ENCODE measurements around the gene IL37.
"Not testable (repeated sequence)": the region's sequence is repeated elsewhere in the genome, so short reads cannot be mapped to it uniquely, and the experiment has no call there.

IL37 gene

GRCh38 chr2:112919086-112919485, 8.1 kb downstream of the IL37 start:
- in situ Hi-C loops (cut with HindIII; ENCODE audit: low sequenced_read_pairs): no loop called here

- in situ Hi-C loops (cut with HindIII; ENCODE audit: low sequenced_read_pairs): no loop called here
Measured at GRCh38 chr2:112920923-112921532, 10.1 kb downstream of the IL37 start.

GRCh38 chr2:112921982-112922381, 11.0 kb downstream of the IL37 start:
- in situ Hi-C loops (cut with HindIII; ENCODE audit: low sequenced_read_pairs): no loop called here

GRCh38 chr2:112923237-112923966, 12.4 kb downstream of the IL37 start:
- in situ Hi-C loops (cut with HindIII; ENCODE audit: low sequenced_read_pairs): no loop called here

GRCh38 chr2:112923967-112924338, 13.0 kb downstream of the IL37 start:
- in situ Hi-C loops (cut with HindIII; ENCODE audit: low sequenced_read_pairs): no loop called here

GRCh38 chr2:112924360-112924759, 13.4 kb downstream of the IL37 start:
- in situ Hi-C loops (cut with HindIII; ENCODE audit: low sequenced_read_pairs): no loop called here

GRCh38 chr2:112924821-112925220, 13.9 kb downstream of the IL37 start:
- in situ Hi-C loops (cut with HindIII; ENCODE audit: low sequenced_read_pairs): no loop called here

- in situ Hi-C loops (cut with HindIII; ENCODE audit: low sequenced_read_pairs): no loop called here
Measured at GRCh38 chr2:112926707-112927106, 15.7 kb downstream of the IL37 start.

- in situ Hi-C loops (cut with HindIII; ENCODE audit: low sequenced_read_pairs): no loop called here
Measured at GRCh38 chr2:112927745-112928144, 16.8 kb downstream of the IL37 start.

- in situ Hi-C loops (cut with HindIII; ENCODE audit: low sequenced_read_pairs): no loop called here
Measured at GRCh38 chr2:112933261-112933660, 22.3 kb downstream of the IL37 start.

- in situ Hi-C loops (cut with HindIII; ENCODE audit: low sequenced_read_pairs): not testable (repeated sequence)
Measured at GRCh38 chr2:112934117-112934516, 23.2 kb downstream of the IL37 start.

GRCh38 chr2:112936927-112937232, 25.9 kb downstream of the IL37 start:
- in situ Hi-C loops (cut with HindIII; ENCODE audit: low sequenced_read_pairs): loop anchor here (5.0 kb wide), 1 partner anchor 60 kb away; no protein-coding TSS in a partner anchor

- in situ Hi-C loops (cut with HindIII; ENCODE audit: low sequenced_read_pairs): loop anchor here (5.0 kb wide), 1 partner anchor 62 kb away; no protein-coding TSS in a partner anchor
Measured at GRCh38 chr2:112938904-112939303, 27.9 kb downstream of the IL37 start.

- in situ Hi-C loops (cut with HindIII; ENCODE audit: low sequenced_read_pairs): loop anchor here (5.0 kb wide), 1 partner anchor 62 kb away; no protein-coding TSS in a partner anchor
Measured at GRCh38 chr2:112939425-112939824, 28.5 kb downstream of the IL37 start.

GRCh38 chr2:112940859-112941625, 30.1 kb downstream of the IL37 start:
- in situ Hi-C loops (cut with HindIII; ENCODE audit: low sequenced_read_pairs): no loop called here

GRCh38 chr2:112941753-112942653, 31.0 kb downstream of the IL37 start:
- in situ Hi-C loops (cut with HindIII; ENCODE audit: low sequenced_read_pairs): no loop called here

GRCh38 chr2:112942654-112943002, 31.7 kb downstream of the IL37 start:
- in situ Hi-C loops (cut with HindIII; ENCODE audit: low sequenced_read_pairs): no loop called here

GRCh38 chr2:112944971-112945370, 34.0 kb downstream of the IL37 start:
- in situ Hi-C loops (cut with HindIII; ENCODE audit: low sequenced_read_pairs): no loop called here

- in situ Hi-C loops (cut with HindIII; ENCODE audit: low sequenced_read_pairs): no loop called here
Measured at GRCh38 chr2:112946086-112946485, 35.1 kb downstream of the IL37 start.

- in situ Hi-C loops (cut with HindIII; ENCODE audit: low sequenced_read_pairs): no loop called here
Measured at GRCh38 chr2:112947374-112947773, 36.4 kb downstream of the IL37 start.

- in situ Hi-C loops (cut with HindIII; ENCODE audit: low sequenced_read_pairs): no loop called here
Measured at GRCh38 chr2:112949456-112949855, 38.5 kb downstream of the IL37 start.

Measured in DLD1 (cell line).